Natural killer cell (primary cell): Measurements from ENCODE around the gene CAMTA1. TPM values are rescaled to one million over a fixed set of nuclear protein-coding genes. Genes with fewer than 3 reads are reported as not detected.

Experiments
- ATAC-seq, 3 donors: fragments of 150-1000 bp in 2 of 3; fragments of 200-7000 bp in 1 of 3; cut with Tn5 transposase; 1 replicate in 1 of 3; 2 replicates in 2 of 3; pipeline ENCODE4 v1.10.0; 2021; ENCODE audit warnings: mild to moderate bottlenecking in 2 of 3, moderate library complexity in 2 of 3
- DNase-seq, 2 donors: peaks; one replicate each; pipeline versions ENCODE4 v3.0.0 to v3.0.0-alpha.2; 2013 to 2021; ENCODE audit warnings: mixed read lengths in 1 of 2
- H3K27ac ChIP-seq: one replicate; pipeline ENCODE4 v1.5.1; 2013; ENCODE audit warnings: mild to moderate bottlenecking, low read length
- H3K27me3 ChIP-seq: one replicate; pipeline ENCODE4 v1.6.1; 2013; ENCODE audit warnings: low read length; ENCODE audit not compliant: control insufficient read depth, insufficient read depth
- H3K36me3 ChIP-seq: one replicate; pipeline ENCODE4 v1.6.1; 2013; ENCODE audit warnings: low read length; ENCODE audit not compliant: control insufficient read depth, insufficient read depth
- H3K4me1 ChIP-seq: one replicate; pipeline ENCODE4 v1.6.1; 2013; ENCODE audit warnings: low read length; ENCODE audit not compliant: control insufficient read depth, insufficient read depth
- H3K4me3 ChIP-seq: one replicate; pipeline ENCODE4 v1.5.1; 2013; ENCODE audit warnings: low read length
- H3K9me3 ChIP-seq: one replicate; pipeline ENCODE4 v1.6.1; 2013; ENCODE audit warnings: low read length; ENCODE audit not compliant: control insufficient read depth, insufficient read depth
- H3K27ac Mint-ChIP-seq, 2 donors: one replicate each; pipeline ENCODE4 v1.8.0; 2022; ENCODE audit warnings: mild to moderate bottlenecking in 2 of 2, mixed read lengths in 2 of 2, moderate library complexity in 1 of 2
- H3K27me3 Mint-ChIP-seq, 2 donors: one replicate each; pipeline ENCODE4 v1.8.0; 2022; ENCODE audit warnings: low read depth in 2 of 2, mixed read lengths in 2 of 2
- H3K36me3 Mint-ChIP-seq: one replicate; pipeline ENCODE4 v1.8.0; 2022; ENCODE audit warnings: mixed read lengths
- H3K4me1 Mint-ChIP-seq, 2 donors: one replicate each; pipeline ENCODE4 v1.8.0; 2022; ENCODE audit warnings: mixed read lengths in 2 of 2
- H3K4me3 Mint-ChIP-seq: one replicate; pipeline ENCODE4 v1.8.0; 2022; ENCODE audit warnings: mild to moderate bottlenecking, moderate library complexity, mixed read lengths
- H3K9me3 Mint-ChIP-seq, 2 donors: one replicate each; pipeline ENCODE4 v1.8.0; 2022; ENCODE audit warnings: mixed read lengths in 2 of 2
- CTCF ChIP-seq: fragments of 200-600 bp; IDR thresholded peaks from one replicate; pipeline ENCODE4 v1.8.0; 2022; ENCODE audit warnings: antibody characterized with exemption
- WGBS: methylation state at CpG from one replicate; pipeline ENCODE4 v1.1.7; 2013; ENCODE audit warnings: missing lambda C conversion rate; ENCODE audit not compliant: insufficient coverage; 5-methylcytosine and 5-hydroxymethylcytosine counted together
- intact Hi-C: fragments of 100-400 bp; cut with micrococcal nuclease; formaldehyde crosslinking; loops from one replicate; pipeline ENCODE4 v1.14.2; 2022
- total RNA-seq, 4 donors: library from RNA; stranded (reverse); fragments of 120-200 nt in 1 of 4; gene quantifications; one replicate each; pipeline versions ENCODE4 v1.2.3 to v1.2.4, GENCODE V29; 2013 to 2022

The CAMTA1 gene
- total RNA-seq, 3 donors from 2014 or later (not counting 1 experiment from before 2014, with no cell fraction given), result 40.6 to 53.3 (median 44.9) TPM

GRCh38 chr1:6965935-6966241 is 180.6 kb downstream of the CAMTA1 start:
- H3K27ac Mint-ChIP-seq, result no peak overlapping the region

GRCh38 chr1:6966326-6966725 is 181.1 kb downstream of the CAMTA1 start:
- intact Hi-C loops, result no loop called here
- Histone ChIP-seq H3K36me3 (no peaks in the 10 kb centered on the region), H3K4me3 (no peak overlapping the region), H3K27me3 (peaks cover 7% of the 10 kb centered on the region), H3K9me3 (no peaks in the 10 kb centered on the region), H3K4me1 (peaks cover 25% of the 10 kb centered on the region), H3K27ac (no peak overlapping the region)
- H3K27ac Mint-ChIP-seq, result no peak overlapping the region
- H3K4me1 Mint-ChIP-seq, result peaks cover 14 to 27% of the 10 kb centered on the region in 2 donors
- H3K36me3 Mint-ChIP-seq, result no peaks in the 10 kb centered on the region
- no peak for TF ChIP-seq CTCF
- ATAC-seq, result no peak
- no peak for DNase-seq
- H3K4me3 Mint-ChIP-seq, result no peak overlapping the region
- H3K9me3 Mint-ChIP-seq, result no peaks in the 10 kb centered on the region
- peaks cover 41 to 43% of the 10 kb centered on the region in 2 donors for H3K27me3 Mint-ChIP-seq
- WGBS, result 84% methylated on average over 4 of the region's 5 CpGs

More at GRCh38 chr1:6965935-6966241, 180.6 kb downstream of the CAMTA1 start:
- Histone ChIP-seq H3K36me3 (no peaks in the 10 kb centered on the region), H3K4me3 (no peak overlapping the region), H3K27me3 (peaks cover 7% of the 10 kb centered on the region), H3K27ac (no peak overlapping the region), H3K4me1 (peaks cover 25% of the 10 kb centered on the region), H3K9me3 (no peaks in the 10 kb centered on the region)
- no peak for TF ChIP-seq CTCF
- DNase-seq (no peak), ATAC-seq (no peak)
- intact Hi-C loops, result no loop called here
- no peaks in the 10 kb centered on the region for H3K36me3 Mint-ChIP-seq
- no peaks in the 10 kb centered on the region for H3K9me3 Mint-ChIP-seq
- H3K4me3 Mint-ChIP-seq, result no peak overlapping the region
- WGBS, result 92% methylated on average over 7 of the region's 7 CpGs
- H3K4me1 Mint-ChIP-seq, result peaks cover 14 to 27% of the 10 kb centered on the region in 2 donors
- H3K27me3 Mint-ChIP-seq, result peaks cover 44% of the 10 kb centered on the region in 2 donors

GRCh38 chr1:6967431-6968111 is 182.3 kb downstream of the CAMTA1 start:
- Mint-ChIP-seq H3K4me1 (peaks cover 14 to 20% of the 10 kb centered on the region in 2 donors), H3K27me3 (peaks cover 38 to 52% of the 10 kb centered on the region in 2 donors), H3K36me3 (no peaks in the 10 kb centered on the region), H3K4me3 (no peak overlapping the region), H3K9me3 (no peaks in the 10 kb centered on the region), H3K27ac (no peak overlapping the region)
- H3K9me3 ChIP-seq, result no peaks in the 10 kb centered on the region
- intact Hi-C loops, result no loop called here
- H3K27me3 ChIP-seq, result peaks cover 3% of the 10 kb centered on the region
- TF ChIP-seq CTCF, result no peak
- H3K4me1 ChIP-seq, result peaks cover 16% of the 10 kb centered on the region
- no peaks in the 10 kb centered on the region for H3K36me3 ChIP-seq
- no peak overlapping the region for H3K4me3 ChIP-seq
- WGBS, result 49% methylated on average over 8 of the region's 8 CpGs
- no peak for ATAC-seq
- H3K27ac ChIP-seq, result no peak overlapping the region
- DNase-seq, result no peak

GRCh38 chr1:6969106-6969505 is 183.9 kb downstream of the CAMTA1 start:
- Mint-ChIP-seq H3K27me3 (peaks cover 31 to 53% of the 10 kb centered on the region in 2 donors), H3K4me1 (peaks cover 10 to 14% of the 10 kb centered on the region in 2 donors), H3K4me3 (no peak overlapping the region), H3K36me3 (no peaks in the 10 kb centered on the region), H3K27ac (no peak overlapping the region), H3K9me3 (no peaks in the 10 kb centered on the region)
- Histone ChIP-seq H3K9me3 (no peaks in the 10 kb centered on the region), H3K27me3 (no peaks in the 10 kb centered on the region), H3K4me1 (peaks cover 7% of the 10 kb centered on the region), H3K27ac (no peak overlapping the region), H3K4me3 (no peak overlapping the region), H3K36me3 (no peaks in the 10 kb centered on the region)
- DNase-seq (peak in 1 of 2 donors; percentile 28), ATAC-seq (no peak)
- intact Hi-C loops, result no loop called here
- no peak for TF ChIP-seq CTCF
- 4% methylated on average over 13 of the region's 13 CpGs for WGBS
